ENCODE results near the gene NPM3. TPM values are rescaled to one million over a fixed set of nuclear protein-coding genes. Genes with fewer than 3 reads are reported as not detected.
A peak's percentile ranks its signal among the peaks of the same experiment; 100 is the strongest.

The NPM3 gene
- total and polyA plus RNA-seq, 8 donors = 13.2 to 23.3 (median 18.1) TPM

DNA sequence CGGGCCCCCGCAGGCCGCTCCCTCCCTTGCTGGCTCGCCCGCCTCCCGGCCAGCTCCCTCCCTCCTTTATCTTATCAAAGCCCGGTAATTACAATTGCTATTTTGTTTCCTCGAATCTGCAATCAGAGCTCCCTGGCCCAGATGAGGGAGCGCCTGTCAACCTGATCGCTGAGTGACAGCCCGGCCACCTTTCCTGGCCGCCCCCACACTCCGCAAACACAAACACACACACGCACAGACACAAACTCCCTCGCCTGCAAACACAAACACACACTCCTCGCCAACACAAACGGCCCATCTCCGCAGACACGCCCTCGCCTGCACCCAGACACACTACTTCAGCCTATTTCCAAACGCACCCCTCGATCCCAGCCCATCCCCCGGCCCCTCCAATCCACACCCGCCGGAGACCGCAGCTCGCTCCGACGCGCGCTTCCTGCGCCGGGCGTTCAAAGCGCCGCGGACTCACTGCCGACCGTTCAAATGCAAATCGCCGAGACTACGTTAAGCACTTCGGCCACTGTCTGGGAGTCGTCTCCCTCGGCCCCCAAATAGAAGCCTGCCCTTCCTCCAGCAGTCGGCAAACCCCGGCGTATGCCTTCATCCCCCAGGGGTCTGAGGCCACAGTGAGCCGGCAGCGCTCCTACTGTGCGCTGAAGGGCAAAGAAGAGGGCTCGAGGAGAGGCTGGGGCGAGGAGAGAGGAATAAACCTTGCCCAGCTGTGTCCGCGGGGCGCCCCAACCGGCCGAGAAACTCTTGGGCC is 4.3 kb downstream of the NPM3 start:
- TF ChIP-seq, protein P1, sequence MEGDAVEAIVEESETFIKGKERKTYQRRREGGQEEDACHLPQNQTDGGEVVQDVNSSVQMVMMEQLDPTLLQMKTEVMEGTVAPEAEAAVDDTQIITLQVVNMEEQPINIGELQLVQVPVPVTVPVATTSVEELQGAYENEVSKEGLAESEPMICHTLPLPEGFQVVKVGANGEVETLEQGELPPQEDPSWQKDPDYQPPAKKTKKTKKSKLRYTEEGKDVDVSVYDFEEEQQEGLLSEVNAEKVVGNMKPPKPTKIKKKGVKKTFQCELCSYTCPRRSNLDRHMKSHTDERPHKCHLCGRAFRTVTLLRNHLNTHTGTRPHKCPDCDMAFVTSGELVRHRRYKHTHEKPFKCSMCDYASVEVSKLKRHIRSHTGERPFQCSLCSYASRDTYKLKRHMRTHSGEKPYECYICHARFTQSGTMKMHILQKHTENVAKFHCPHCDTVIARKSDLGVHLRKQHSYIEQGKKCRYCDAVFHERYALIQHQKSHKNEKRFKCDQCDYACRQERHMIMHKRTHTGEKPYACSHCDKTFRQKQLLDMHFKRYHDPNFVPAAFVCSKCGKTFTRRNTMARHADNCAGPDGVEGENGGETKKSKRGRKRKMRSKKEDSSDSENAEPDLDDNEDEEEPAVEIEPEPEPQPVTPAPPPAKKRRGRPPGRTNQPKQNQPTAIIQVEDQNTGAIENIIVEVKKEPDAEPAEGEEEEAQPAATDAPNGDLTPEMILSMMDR (IDR thresholded peaks at IDR 0.05) = no peak
- Histone ChIP-seq H3K4me1 (peaks cover 3 to 26% (median 22%) of the 10 kb centered on the region in 3 donors), H3K27ac (no peak overlapping the region), H3K36me3 (no peaks in the 10 kb centered on the region), H3K27me3 (peaks cover 0 to 11% (median 5%) of the 10 kb centered on the region in 4 donors), H3K9me3 (no peaks in the 10 kb centered on the region), H3K4me3 (peak overlapping the region in 3 of 4 donors; percentile 26 to 46 (median 29))
- no peak for FAIRE-seq
- DNase-seq = peak in 1 of 6 donors; percentile 32
- peak; percentile 45 to 60 (median 48) for ATAC-seq
- 2 to 3% methylated on average over 57 to 58 of the region's 58 CpGs for WGBS, 2 donors
- intact Hi-C loops (cut with DNase I) = loop anchor here in 1 of 3 donors (10.0 kb wide), 1 partner anchor 164 kb away; no protein-coding TSS in a partner anchor

DNA sequence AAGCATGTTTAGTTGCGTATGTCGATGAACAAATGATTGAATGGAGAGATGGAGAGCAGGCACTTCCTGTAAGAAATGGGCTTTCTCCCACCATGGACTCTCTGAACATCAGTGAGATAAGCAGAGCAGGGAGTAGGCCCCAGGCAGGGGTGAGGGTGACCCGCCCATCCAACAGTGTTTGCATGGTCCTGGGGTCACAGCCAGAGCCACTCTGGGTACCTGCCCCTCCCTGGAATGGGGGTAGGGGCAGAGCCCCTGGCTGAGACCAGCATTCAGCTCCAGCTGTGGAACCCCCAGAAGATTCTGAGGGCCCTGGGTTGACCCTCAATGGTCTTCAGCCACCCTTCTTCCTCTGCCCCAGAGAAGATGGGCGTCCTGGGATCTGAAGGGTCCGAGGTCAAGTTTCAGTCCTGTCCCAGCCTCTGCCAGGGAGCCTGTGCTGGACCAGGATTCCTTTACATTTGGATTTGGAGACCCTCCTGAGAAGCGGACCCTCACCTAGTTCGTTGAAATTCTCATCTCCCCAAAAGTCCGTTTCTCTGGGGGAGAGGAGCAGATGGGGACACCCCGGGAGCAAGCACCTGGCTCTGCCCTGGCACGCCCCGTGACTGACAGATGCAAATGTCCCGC is 5.0 kb downstream of the NPM3 start:
- Histone ChIP-seq H3K27ac (no peak overlapping the region), H3K27me3 (peaks cover 0 to 13% (median 6%) of the 10 kb centered on the region in 4 donors), H3K4me3 (peak overlapping the region in 1 of 4 donors; percentile 46), H3K4me1 (peaks cover 0 to 26% (median 20%) of the 10 kb centered on the region in 3 donors), H3K9me3 (no peaks in the 10 kb centered on the region), H3K36me3 (no peaks in the 10 kb centered on the region)
- DNase-seq (no peak), ATAC-seq (no peak), FAIRE-seq (no peak)
- intact Hi-C loops (cut with DNase I) = loop anchor here in 1 of 3 donors (10.0 kb wide), 1 partner anchor 163 kb away; no protein-coding TSS in a partner anchor
- 46 to 48% methylated on average over 12 of the region's 12 CpGs for WGBS, 2 donors
- TF ChIP-seq, protein P1 (IDR thresholded peaks at IDR 0.05) = no peak

DNA sequence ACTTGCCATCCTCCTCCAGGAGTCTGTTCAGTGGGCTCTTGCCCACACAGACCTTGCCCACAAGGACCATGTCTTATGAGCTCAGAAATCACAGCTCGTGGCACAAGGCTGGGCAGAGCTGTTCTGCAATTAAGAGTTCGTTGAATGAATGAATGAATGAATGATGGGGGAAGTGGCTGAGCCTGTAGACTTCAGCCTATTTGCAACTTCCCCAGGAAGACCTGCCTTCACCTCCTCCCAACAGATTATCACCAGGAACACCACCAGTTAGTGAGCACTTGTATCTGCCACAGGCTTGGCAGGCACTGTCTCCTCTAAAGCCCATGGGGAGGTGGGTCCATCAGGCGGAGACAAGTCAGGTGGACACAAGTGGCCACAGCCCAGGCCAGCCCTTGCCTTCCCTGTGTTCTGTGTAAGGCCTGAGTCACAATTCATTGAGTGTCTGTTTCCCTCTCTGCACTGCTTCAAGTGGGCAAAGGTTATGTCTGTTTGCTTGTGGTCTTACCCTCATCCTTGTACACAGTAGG is 5.6 kb downstream of the NPM3 start:
- DNase-seq = no peak
- WGBS, 2 donors = 93 to 94% methylated on average over 3 of the region's 3 CpGs
- H3K4me3 ChIP-seq = no peak overlapping the region
- H3K4me1 ChIP-seq = peaks cover 0 to 26% (median 20%) of the 10 kb centered on the region in 3 donors
- no peak overlapping the region for H3K27ac ChIP-seq
- ATAC-seq = no peak
- no peak for FAIRE-seq
- H3K36me3 ChIP-seq = no peaks in the 10 kb centered on the region
- intact Hi-C loops (cut with DNase I) = loop anchor here in 1 of 3 donors (10.0 kb wide), 1 partner anchor 163 kb away; no protein-coding TSS in a partner anchor
- TF ChIP-seq, protein P1 (IDR thresholded peaks at IDR 0.05) = no peak
- H3K9me3 ChIP-seq = no peaks in the 10 kb centered on the region
- H3K27me3 ChIP-seq = peaks cover 0 to 19% (median 6%) of the 10 kb centered on the region in 4 donors

DNA sequence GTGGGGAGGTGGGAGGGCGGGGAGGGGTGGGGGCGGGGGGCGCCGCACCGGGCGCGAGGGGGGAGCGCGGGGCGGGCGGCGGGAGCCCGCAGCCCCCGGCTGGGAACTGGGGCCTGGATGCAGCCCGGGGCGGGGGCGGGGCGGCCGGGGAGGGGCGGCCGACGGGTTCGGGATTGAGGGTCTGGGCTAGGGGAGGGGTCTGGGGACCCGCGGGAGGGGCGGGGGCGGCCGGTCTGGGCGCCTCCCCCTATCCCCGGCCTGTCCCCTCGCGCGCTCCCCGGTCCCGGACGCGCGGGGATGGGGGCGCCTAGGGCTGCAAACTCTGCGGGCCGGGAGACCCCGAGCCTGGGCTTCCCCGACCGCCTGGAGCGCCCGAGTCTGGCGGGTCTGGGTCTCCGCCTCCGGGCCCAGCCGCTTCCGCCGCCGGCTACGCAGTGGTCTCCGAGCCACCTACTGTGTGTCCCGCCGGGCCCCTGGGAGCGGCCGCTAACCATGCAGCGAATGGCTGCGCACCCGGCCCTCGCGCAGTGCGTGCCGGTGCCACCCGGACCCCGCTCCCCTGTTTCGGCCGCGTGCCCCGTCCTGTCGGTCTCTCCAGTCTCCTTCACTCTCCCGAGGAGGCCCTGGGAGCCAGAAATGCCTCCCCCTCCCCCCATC is 7.0 kb downstream of the NPM3 start:
- peaks cover 0 to 22% (median 6%) of the 10 kb centered on the region in 4 donors for H3K27me3 ChIP-seq
- FAIRE-seq (no peak), ATAC-seq (no peak), DNase-seq (no peak)
- TF ChIP-seq, protein P1 (IDR thresholded peaks at IDR 0.05) = no peak
- no peak overlapping the region for H3K27ac ChIP-seq
- H3K36me3 ChIP-seq = no peaks in the 10 kb centered on the region
- no peaks in the 10 kb centered on the region for H3K9me3 ChIP-seq
- peak overlapping the region in 2 of 4 donors; percentile 13 to 27 for H3K4me3 ChIP-seq
- 16 to 31% methylated on average over 16 to 68 of the region's 74 CpGs for WGBS, 2 donors
- H3K4me1 ChIP-seq = peaks cover 0 to 26% (median 11%) of the 10 kb centered on the region in 3 donors
- intact Hi-C loops (cut with DNase I) = loop anchor here in 1 of 3 donors (10.0 kb wide), 1 partner anchor 161 kb away; no protein-coding TSS in a partner anchor

All from pancreas (tissue), 10 donors.